ENCODE measurements around the gene CIAPIN1.

Gene CIAPIN1

GRCh38 chr16:57434003-57434402 lies 13.2 kb downstream of the CIAPIN1 start:
- no peak for TF ChIP-seq CTCF (IDR thresholded peaks at IDR 0.05; ENCODE audit: low read length, missing control alignments)
- no peak for DNase-seq (ENCODE audit: low read depth)
- H3K4me3 ChIP-seq (replicated peaks; ENCODE audit: low read depth, low read length): no peak overlapping the region

GRCh38 chr16:57432989-57433388 lies 14.2 kb downstream of the CIAPIN1 start:
- H3K4me3 ChIP-seq (replicated peaks; ENCODE audit: low read depth, low read length): no peak overlapping the region
- no peak for DNase-seq (ENCODE audit: low read depth)
- TF ChIP-seq CTCF (IDR thresholded peaks at IDR 0.05; ENCODE audit: low read length, missing control alignments): no peak

GRCh38 chr16:57432505-57432904 lies 14.7 kb downstream of the CIAPIN1 start:
- no peak for TF ChIP-seq CTCF (IDR thresholded peaks at IDR 0.05; ENCODE audit: low read length, missing control alignments)
- no peak overlapping the region for H3K4me3 ChIP-seq (replicated peaks; ENCODE audit: low read depth, low read length)
- no peak for DNase-seq (ENCODE audit: low read depth)

- no peak overlapping the region for H3K4me3 ChIP-seq (replicated peaks; ENCODE audit: low read depth, low read length)
- no peak for TF ChIP-seq CTCF (IDR thresholded peaks at IDR 0.05; ENCODE audit: low read length, missing control alignments)
- DNase-seq (ENCODE audit: low read depth): no peak
Observed at GRCh38 chr16:57430955-57431354, 16.2 kb downstream of the CIAPIN1 start.

GRCh38 chr16:57427824-57428223 lies 19.4 kb downstream of the CIAPIN1 start:
- no peak for TF ChIP-seq CTCF (IDR thresholded peaks at IDR 0.05; ENCODE audit: low read length, missing control alignments)
- peak; percentile 8 for DNase-seq (ENCODE audit: low read depth)
- no peak overlapping the region for H3K4me3 ChIP-seq (replicated peaks; ENCODE audit: low read depth, low read length)

- no peak for TF ChIP-seq CTCF (IDR thresholded peaks at IDR 0.05; ENCODE audit: low read length, missing control alignments)
- no peak overlapping the region for H3K4me3 ChIP-seq (replicated peaks; ENCODE audit: low read depth, low read length)
- no peak for DNase-seq (ENCODE audit: low read depth)
Observed at GRCh38 chr16:57427307-57427706, 19.9 kb downstream of the CIAPIN1 start.

- H3K4me3 ChIP-seq (replicated peaks; ENCODE audit: low read depth, low read length): no peak overlapping the region
- DNase-seq (ENCODE audit: low read depth): no peak
- no peak for TF ChIP-seq CTCF (IDR thresholded peaks at IDR 0.05; ENCODE audit: low read length, missing control alignments)
Observed at GRCh38 chr16:57426356-57426755, 20.8 kb downstream of the CIAPIN1 start.

All from fibroblast of pulmonary artery (primary cell).